Gastroesophageal sphincter (tissue), 3 donors: ENCODE data around the gene HELZ.

Source experiments
- EP300 ChIP-seq: sonication (generic); formaldehyde crosslinking; IDR thresholded peaks from one replicate; pipeline ENCODE4 v1.6.1; 2017; ENCODE audit warnings: antibody characterized with exemption, mild to moderate bottlenecking
- POLR2A ChIP-seq, 2 donors: fragments of 450-650 bp; IDR thresholded peaks; one replicate each; pipeline ENCODE4 v1.6.1; 2017; ENCODE audit warnings: antibody characterized with exemption in 2 of 2, mild to moderate bottlenecking in 2 of 2, moderate library complexity in 1 of 2
- TF ChIP-seq, protein P1 (sequence below), 4 experiments: fragments of 200-600 bp in 2 of 4; fragments of 450-650 bp in 2 of 4; sonication (generic) in 1 of 4; IDR thresholded peaks; one replicate each; pipeline ENCODE4 v1.5.1; 2017 to 2019; ENCODE audit warnings: antibody characterized with exemption in 4 of 4, mild to moderate bottlenecking in 2 of 4, moderate library complexity in 2 of 4

DNA sequence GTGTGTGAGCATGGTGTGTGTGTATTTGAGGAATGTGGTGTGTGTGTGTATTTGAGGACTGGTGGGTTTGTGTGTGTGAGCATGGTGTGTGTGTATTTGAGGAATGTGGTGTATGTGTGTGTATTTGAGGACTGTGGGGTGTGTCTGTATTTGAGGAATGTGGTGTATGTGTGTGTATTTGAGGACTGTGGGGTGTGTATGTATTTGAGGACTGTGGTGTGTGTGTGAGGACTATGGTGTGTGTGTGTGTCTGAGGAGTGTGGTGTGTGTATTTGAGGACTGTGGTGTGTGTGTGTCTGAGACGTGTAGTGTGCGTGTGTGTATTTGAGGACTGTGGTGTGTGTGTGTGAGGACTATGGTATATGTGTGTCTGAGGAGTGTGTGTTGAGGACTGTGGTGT is 218.7 kb downstream of the HELZ start:
- TF ChIP-seq, protein P1, sequence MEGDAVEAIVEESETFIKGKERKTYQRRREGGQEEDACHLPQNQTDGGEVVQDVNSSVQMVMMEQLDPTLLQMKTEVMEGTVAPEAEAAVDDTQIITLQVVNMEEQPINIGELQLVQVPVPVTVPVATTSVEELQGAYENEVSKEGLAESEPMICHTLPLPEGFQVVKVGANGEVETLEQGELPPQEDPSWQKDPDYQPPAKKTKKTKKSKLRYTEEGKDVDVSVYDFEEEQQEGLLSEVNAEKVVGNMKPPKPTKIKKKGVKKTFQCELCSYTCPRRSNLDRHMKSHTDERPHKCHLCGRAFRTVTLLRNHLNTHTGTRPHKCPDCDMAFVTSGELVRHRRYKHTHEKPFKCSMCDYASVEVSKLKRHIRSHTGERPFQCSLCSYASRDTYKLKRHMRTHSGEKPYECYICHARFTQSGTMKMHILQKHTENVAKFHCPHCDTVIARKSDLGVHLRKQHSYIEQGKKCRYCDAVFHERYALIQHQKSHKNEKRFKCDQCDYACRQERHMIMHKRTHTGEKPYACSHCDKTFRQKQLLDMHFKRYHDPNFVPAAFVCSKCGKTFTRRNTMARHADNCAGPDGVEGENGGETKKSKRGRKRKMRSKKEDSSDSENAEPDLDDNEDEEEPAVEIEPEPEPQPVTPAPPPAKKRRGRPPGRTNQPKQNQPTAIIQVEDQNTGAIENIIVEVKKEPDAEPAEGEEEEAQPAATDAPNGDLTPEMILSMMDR (IDR thresholded peaks at IDR 0.05) = no peak
- TF ChIP-seq POLR2A (IDR thresholded peaks at IDR 0.05) (no peak), EP300 (no peak)
